ENCODE data around the gene STRN3. TPM values are rescaled to one million over a fixed set of nuclear protein-coding genes. Genes with fewer than 3 reads are reported as not detected.

STRN3 gene
- total RNA-seq, 1 donor, result 16.7 TPM

DNA sequence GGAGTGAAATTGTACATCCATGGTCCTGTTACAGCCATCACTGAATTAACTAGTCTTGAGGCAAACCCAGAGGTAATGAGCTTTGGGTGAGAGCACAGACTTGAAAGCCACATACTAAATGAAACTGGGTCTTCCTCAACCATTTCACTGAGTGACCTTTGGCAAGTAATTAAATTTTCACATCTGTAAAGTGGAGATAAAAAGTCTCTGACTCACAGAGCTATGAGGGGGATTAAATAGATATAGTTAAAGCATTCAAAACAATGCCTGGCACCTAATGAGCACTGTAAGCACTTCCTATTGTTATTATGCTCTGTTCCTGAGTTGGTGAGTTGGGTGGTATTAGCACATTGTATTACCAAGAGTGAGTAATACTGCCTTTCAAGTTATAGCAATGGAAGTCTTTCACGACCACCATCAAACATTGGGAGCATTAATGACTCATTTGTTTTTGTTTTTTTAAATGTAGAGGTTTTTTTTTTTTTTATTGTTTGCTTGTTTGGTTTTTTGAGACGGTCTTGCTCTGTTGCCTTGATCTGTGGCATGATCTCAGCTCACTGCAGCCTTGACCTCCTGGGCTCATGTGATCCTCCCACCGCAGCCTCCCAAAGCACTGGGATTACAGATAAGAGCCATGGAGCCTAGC, 12.5 kb upstream of the STRN3 start:
- DNase-seq (ENCODE audit: low read depth in 2 of 3, low spot score in 2 of 3), result no peak

GRCh38 chr14:31037709-31038221, 11.6 kb upstream of the STRN3 start:
- no peak for DNase-seq (ENCODE audit: low read depth in 2 of 3, low spot score in 2 of 3)

DNA sequence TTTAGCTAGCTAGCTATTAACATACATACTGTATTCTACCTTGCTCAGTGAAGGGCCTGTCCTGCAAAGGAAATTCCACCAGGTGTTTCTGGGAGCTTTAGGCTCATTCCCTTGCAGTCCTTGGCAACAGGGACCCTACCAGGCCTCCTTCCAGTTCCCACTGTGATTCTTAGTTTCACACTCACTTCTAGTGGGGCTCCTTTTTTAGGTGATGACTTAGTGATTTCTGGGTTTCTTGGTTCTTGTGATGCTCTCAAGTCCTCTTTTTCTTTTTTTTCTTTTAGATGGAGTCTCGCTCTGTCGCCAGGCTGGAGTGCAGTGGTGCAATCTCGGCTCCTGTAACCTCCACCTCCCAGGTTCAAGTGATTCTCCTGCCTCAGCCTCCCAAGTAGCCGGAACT, 10.4 kb upstream of the STRN3 start:
- no peak for DNase-seq (ENCODE audit: low read depth in 2 of 3, low spot score in 2 of 3)

- no peak for DNase-seq (ENCODE audit: low read depth in 2 of 3, low spot score in 2 of 3)
These were observed 4.3 kb upstream of the STRN3 start for GRCh38 chr14:31030469-31030868.

DNA sequence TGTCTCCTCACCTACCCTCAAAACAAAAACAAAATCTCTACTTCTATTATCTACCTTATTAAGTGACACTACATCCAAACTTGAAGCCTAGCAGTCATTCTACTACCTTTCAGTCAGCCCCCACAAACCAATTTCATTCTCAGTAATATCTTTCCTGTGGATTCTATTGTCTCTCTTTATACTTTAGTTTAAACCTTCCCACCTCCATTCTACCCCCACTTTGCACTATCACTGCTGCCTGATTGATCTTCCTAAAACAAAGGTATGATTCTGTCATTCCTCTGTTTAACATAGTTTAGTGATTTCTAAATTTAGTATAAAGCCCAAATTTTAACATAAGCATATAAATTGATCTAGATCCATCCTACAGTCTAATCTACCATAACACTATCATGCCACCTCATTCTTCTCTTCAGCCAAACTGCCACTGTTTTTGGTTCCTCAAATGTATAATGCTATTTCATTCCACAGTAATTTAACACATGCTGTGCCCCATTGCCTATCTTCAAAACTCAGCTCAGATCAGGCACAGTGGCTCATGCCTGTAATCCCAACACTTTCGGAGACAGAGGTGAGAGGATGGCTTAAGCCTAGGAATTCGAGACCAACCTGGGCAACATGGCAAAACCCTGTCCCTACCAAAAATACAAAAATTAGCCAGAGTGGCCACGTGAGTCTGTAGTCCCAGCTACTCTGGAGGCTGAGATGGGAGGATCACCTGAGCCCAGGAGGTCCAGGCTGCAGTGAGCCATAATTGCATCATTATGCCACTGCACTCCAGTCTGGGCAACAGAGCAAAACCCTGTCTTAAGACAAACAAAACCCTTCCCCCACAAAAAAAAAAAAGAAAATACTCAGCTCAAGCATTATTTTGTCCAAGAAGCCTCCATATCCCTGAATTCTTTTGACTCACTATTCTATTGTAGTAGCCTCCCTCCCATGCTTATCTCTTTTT, 3.1 kb upstream of the STRN3 start:
- peak in 1 of 3 donors; percentile 9 for DNase-seq (ENCODE audit: low read depth in 2 of 3, low spot score in 2 of 3)

- DNase-seq (ENCODE audit: low read depth in 2 of 3, low spot score in 2 of 3), result no peak
These were observed 1.7 kb upstream of the STRN3 start for GRCh38 chr14:31027847-31028246.

DNA sequence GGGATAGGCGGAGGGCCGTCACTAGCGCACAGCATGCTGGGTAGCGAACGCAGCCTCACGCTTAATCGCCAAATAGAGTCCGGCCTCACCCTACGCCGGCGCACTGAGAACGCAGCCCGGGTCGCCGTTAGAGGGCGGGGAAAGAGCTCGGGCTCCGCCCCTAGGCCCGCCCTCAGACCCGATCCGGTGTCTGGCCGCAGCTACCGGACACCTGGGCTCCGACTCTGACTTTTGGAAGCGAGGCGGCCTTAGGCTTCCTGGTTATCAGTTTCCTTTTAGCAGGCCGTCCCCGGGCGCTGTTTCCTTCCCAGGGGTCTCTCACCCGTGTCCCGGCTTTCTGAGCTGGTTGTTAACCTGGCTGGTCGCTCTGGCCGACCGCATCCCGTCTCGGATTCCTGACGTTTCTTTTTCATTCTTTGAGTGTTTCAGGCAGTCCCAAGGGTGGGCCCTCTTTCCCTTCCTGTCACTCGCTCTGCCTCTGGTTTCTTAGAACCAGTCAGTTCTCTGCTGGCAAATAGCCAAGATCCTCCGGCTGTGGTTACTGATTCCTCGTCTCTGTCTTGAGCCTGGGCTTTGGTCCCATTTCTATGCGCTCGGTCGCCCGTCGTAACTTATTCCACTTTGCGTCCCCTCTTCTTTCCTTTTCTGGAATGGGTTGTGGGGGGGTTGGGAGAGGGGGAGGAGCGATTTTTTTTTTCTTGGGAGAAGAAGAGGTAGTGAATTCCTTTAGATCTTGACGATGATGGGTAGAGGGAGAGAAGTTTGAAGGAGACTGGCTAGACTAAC, 464 bp upstream of the STRN3 start:
- DNase-seq (ENCODE audit: low read depth in 2 of 3, low spot score in 2 of 3), result peak; percentile 79 to 97 (median 96)

DNA sequence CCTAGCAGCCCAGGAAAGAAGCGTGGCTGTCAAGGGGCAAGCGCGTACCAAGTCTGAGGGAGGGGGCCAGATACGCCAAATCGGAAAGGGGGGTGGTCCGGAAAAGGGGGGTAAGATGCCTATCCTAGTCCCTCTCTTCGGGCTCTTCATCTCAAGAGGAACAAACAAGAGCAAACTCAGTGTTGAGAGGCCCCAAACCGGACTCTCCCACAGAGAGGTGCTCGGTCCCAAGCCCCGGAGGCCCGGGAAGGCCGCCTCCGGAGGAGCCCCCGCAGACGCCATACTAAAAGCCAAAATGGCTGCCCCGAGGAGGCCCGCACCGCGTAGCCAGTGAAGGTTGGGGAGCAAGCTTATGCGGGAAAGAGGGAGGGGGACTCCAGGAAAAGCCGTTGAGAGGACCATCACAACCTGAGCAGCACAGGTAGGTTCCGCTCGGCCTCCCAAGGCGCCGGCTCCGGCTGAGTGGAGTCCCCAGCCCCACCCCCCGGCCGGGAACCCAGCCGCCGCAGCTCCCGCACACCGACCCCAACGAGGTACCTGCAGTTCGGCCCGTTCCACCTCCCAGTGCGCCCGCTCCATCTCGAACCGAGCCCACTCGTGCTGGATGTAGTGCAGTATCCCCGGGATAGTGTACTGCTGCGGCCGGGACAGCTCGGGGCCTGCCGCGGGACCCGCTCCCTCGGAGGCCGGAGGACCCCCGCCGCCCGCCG, 657 bp downstream of the STRN3 start, which contains the start of gene AP4S1:
AP4S1 (plus strand) TSS at position 283 of the 710 bp plus-strand sequence. CDS start 40,548 bp downstream, outside the sequence.
- peak; percentile 38 to 56 (median 43) for DNase-seq (ENCODE audit: low read depth in 2 of 3, low spot score in 2 of 3)

- peak in 1 of 3 donors; percentile 21 for DNase-seq (ENCODE audit: low read depth in 2 of 3, low spot score in 2 of 3)
These were observed 1.4 kb downstream of the STRN3 start for GRCh38 chr14:31024577-31025366.

GRCh38 chr14:31024010-31024480, 2.1 kb downstream of the STRN3 start:
- DNase-seq (ENCODE audit: low read depth in 2 of 3, low spot score in 2 of 3), result no peak

- no peak for DNase-seq (ENCODE audit: low read depth in 2 of 3, low spot score in 2 of 3)
These were observed 3.8 kb downstream of the STRN3 start for GRCh38 chr14:31022386-31022785.

- no peak for DNase-seq (ENCODE audit: low read depth in 2 of 3, low spot score in 2 of 3)
These were observed 4.6 kb downstream of the STRN3 start for GRCh38 chr14:31021576-31021949.

DNA sequence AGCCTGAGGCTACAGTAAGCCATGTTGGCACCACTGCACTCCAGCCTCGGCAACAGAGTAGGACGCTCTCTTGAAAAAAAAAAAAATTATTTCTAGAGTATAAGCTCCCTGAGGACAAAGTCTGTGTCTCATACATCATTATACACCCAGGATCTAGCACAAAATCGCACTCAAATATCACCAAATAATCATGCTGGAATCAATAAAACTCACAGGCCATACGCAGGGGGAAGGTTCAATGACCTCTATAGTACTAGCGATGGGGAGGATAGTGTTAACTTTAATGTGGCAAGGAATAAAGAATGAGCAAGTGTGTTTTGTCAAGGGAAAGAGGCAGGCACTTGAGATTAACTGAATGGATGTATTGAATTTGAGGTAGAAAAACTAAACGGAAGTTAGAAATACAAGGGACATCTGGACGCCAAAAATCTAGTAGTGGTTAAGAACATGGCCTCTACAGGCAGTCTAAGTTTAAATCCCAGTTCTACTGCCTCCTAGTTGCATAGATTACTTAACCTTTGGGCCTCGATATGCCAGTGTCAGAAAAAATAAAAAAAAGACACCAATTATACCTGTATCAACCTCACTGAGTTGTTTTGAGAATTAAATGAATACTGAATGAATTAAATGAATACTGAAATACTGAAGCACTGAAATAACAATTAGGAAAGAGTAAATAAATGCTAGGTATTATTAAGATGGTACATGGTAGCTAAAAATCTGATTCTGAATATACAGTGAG, 5.2 kb downstream of the STRN3 start:
- no peak for DNase-seq (ENCODE audit: low read depth in 2 of 3, low spot score in 2 of 3)

GRCh38 chr14:31018057-31018645, 8.0 kb downstream of the STRN3 start:
- no peak for DNase-seq (ENCODE audit: low read depth in 2 of 3, low spot score in 2 of 3)

DNA sequence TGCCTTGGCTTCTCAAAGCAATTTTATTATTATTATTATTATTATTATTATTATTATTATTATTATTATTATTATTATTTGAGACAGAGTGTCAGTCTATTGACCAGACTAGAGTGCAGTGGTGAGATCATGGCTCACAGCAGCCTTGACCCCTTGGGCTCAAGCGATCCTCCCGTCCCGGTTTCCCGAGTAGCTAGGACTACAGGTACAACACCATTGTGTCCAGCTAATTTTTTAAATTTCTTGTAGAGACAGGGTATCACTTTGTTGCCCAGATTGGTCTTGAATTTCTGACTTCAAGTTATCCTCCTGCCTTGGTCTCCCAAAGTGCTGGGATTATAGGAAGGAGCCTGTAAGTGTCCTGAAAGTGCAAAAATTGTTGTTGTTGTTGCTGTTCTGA, 12.3 kb downstream of the STRN3 start:
- DNase-seq (ENCODE audit: low read depth in 2 of 3, low spot score in 2 of 3), result no peak

- no peak for DNase-seq (ENCODE audit: low read depth in 2 of 3, low spot score in 2 of 3)
These were observed 15.2 kb downstream of the STRN3 start for GRCh38 chr14:31010935-31011334.

DNA sequence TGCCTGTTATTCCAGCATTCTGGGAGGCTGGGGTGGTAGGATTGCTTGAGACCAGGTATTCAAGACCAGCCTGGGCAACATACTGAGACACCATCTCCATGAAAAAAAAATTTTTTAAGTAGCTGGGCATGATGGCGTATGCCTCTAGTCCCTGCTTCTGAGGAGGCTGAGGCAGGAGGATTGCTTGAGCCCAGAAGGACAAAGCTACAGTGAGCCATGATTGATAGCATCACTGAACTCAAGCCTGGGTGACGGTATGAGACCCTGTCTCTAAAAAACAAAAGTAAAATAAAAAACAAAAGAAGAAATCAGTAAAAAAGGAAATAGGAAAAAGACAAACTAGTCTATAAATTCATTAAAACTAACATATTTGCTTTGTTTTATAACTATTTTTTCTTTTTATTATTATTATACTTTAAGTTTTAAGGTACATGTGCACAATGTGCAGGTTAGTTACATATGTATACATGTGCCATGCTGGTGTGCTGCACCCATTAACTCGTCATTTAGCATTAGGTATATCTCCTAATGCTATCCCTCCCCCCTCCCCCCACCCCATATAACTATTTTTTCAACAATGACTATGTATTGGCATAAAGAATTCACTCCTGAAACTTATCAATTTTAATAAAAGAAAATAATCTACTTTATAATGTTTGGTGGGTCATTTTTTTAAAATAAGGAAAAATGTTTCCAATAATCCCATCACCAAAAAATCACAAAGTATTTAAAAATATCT, 16.2 kb downstream of the STRN3 start:
- no peak for DNase-seq (ENCODE audit: low read depth in 2 of 3, low spot score in 2 of 3)

- no peak for DNase-seq (ENCODE audit: low read depth in 2 of 3, low spot score in 2 of 3)
These were observed 19.5 kb downstream of the STRN3 start for GRCh38 chr14:31006703-31007102.
